ENCODE measurements around the gene ZBTB8A. TPM values are rescaled to one million over a fixed set of nuclear protein-coding genes. Genes with fewer than 3 reads are reported as not detected.

ZBTB8A gene
- total and polyA plus RNA-seq, 4 donors: 0.93 to 3.3 (median 1.3) TPM

- H3K9ac ChIP-seq (ENCODE audit: low read depth in 1 of 2, low read length in 2 of 2): no peak overlapping the region
These were observed 44.4 kb upstream of the ZBTB8A start for GRCh38 chr1:32494711-32495337.

More at GRCh38 chr1:32494711-32495337, 44.4 kb upstream of the ZBTB8A start:
- Histone ChIP-seq H3K36me3 (ENCODE audit: control insufficient read depth in 4 of 4, insufficient read depth in 3 of 4, low read depth in 1 of 4, low read length in 3 of 4) (no peaks in the 10 kb centered on the region), H3K4me1 (ENCODE audit: control insufficient read depth in 4 of 4, insufficient read depth in 4 of 4, low read length in 3 of 4) (no peaks in the 10 kb centered on the region), H3K27ac (ENCODE audit: low read depth in 1 of 2, low read length in 2 of 2) (no peak overlapping the region), H3K27me3 (ENCODE audit: control insufficient read depth in 4 of 4, insufficient read depth in 4 of 4, low read length in 3 of 4) (no peaks in the 10 kb centered on the region), H3K4me3 (ENCODE audit: low read depth in 1 of 3, low read length in 3 of 3) (no peak overlapping the region), H3K9me3 (ENCODE audit: control insufficient read depth in 4 of 4, low read length in 3 of 4) (no peaks in the 10 kb centered on the region)
- TF ChIP-seq JUND (IDR thresholded peaks at IDR 0.05) (no peak), RXRA (IDR thresholded peaks at IDR 0.05) (no peak), ZBTB33 (IDR thresholded peaks at IDR 0.05) (no peak), NR2F2 (IDR thresholded peaks at IDR 0.05) (no peak), REST (IDR thresholded peaks at IDR 0.05) (no peak), YY1 (IDR thresholded peaks at IDR 0.05) (no peak), FOXA1 (IDR thresholded peaks at IDR 0.05) (no peak), GABPA (IDR thresholded peaks at IDR 0.05 in 1 of 2, conservative IDR thresholded peaks at IDR 0.05 in 1 of 2) (no peak), ATF3 (IDR thresholded peaks at IDR 0.05) (no peak), CTCF (IDR thresholded peaks at IDR 0.05; ENCODE audit: low read depth, low read length, missing input control) (no peak), EGR1 (IDR thresholded peaks at IDR 0.05; ENCODE audit: low read depth in 2 of 2) (no peak), TAF1 (conservative IDR thresholded peaks at IDR 0.05) (no peak), HNF4A (conservative IDR thresholded peaks at IDR 0.05) (no peak), FOXA2 (IDR thresholded peaks at IDR 0.05) (no peak), MAX (IDR thresholded peaks at IDR 0.05) (no peak), RAD21 (IDR thresholded peaks at IDR 0.05) (no peak), SP1 (IDR thresholded peaks at IDR 0.05) (no peak), HNF4G (IDR thresholded peaks at IDR 0.05) (no peak)
- no peak for DNase-seq (ENCODE audit: low spot score)
- WGBS: 80% methylated on average over 7 of the region's 7 CpGs
